ENCODE measurements around the gene PATJ.

DNA sequence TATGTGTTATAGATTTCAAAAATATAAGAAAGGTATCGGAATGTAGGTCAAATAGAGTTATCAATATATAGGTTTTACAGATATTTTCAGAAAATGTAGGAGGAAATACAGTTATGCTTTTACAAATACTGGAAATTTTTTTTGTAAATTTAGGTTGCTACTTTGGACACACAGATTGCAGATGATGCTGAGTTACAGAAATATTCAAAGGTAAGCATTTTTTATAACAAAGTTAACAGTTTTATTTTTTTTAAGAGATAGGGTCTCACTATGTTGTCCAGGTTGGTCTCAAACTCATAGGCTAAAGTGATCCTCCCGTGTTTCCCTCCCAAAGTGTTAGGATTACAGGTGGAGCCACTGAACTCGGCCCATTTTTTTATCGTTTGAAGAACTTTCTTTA lies 66.0 kb downstream of the PATJ start:
- TF ChIP-seq, protein P1, sequence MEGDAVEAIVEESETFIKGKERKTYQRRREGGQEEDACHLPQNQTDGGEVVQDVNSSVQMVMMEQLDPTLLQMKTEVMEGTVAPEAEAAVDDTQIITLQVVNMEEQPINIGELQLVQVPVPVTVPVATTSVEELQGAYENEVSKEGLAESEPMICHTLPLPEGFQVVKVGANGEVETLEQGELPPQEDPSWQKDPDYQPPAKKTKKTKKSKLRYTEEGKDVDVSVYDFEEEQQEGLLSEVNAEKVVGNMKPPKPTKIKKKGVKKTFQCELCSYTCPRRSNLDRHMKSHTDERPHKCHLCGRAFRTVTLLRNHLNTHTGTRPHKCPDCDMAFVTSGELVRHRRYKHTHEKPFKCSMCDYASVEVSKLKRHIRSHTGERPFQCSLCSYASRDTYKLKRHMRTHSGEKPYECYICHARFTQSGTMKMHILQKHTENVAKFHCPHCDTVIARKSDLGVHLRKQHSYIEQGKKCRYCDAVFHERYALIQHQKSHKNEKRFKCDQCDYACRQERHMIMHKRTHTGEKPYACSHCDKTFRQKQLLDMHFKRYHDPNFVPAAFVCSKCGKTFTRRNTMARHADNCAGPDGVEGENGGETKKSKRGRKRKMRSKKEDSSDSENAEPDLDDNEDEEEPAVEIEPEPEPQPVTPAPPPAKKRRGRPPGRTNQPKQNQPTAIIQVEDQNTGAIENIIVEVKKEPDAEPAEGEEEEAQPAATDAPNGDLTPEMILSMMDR (IDR thresholded peaks at IDR 0.05) = no peak
- no peak for TF ChIP-seq POLR2AphosphoS5 (IDR thresholded peaks at IDR 0.05)
- TF ChIP-seq POLR2A (IDR thresholded peaks at IDR 0.05) = no peak
